ENCODE measurements around the gene SLC15A3.
A peak's percentile ranks its signal among the peaks of the same experiment; 100 is the strongest.

The SLC15A3 gene

DNA sequence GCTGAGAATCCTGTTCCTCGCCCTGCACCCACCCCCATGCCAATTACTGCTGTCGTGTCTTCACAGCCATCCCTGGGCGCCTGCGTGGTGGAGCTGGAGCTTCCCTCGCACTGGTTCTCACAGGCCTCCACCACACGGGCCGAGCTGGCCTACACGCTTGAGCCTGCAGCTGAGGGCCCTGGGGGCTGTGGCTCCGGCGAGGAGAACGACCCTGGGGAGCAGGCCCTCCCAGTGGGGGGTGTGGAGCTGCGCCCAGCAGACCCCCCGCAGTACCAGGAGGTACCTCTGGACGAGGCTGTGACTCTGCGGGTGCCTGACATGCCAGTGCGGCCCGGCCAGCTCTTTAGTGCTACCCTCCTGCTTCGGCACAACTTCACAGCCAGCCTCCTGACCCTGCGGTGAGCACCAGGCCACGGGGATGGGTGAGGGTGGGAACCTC is 23.4 kb downstream of the SLC15A3 start:
- DNase-seq (ENCODE audit: low spot score) = no peak

DNA sequence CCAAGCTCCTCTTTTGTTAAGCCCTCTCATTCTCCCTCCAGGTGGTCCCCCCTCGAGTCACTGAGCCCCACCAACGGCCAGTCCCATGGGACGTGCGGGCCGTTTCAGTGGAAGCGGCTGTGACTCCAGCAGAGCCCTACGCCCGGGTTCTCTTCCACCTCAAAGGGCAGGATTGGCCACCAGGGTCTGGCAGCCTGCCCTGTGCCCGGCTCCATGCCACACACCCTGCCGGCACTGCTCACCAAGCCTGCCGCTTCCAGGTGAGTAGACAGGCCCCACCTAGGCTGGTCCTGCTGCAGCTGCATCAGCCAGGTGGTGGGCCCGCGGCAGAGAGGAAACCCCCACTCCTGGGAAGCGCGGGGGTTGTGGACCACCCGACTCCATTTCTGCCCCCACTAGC is 24.4 kb downstream of the SLC15A3 start:
- no peak for DNase-seq (ENCODE audit: low spot score)

DNA sequence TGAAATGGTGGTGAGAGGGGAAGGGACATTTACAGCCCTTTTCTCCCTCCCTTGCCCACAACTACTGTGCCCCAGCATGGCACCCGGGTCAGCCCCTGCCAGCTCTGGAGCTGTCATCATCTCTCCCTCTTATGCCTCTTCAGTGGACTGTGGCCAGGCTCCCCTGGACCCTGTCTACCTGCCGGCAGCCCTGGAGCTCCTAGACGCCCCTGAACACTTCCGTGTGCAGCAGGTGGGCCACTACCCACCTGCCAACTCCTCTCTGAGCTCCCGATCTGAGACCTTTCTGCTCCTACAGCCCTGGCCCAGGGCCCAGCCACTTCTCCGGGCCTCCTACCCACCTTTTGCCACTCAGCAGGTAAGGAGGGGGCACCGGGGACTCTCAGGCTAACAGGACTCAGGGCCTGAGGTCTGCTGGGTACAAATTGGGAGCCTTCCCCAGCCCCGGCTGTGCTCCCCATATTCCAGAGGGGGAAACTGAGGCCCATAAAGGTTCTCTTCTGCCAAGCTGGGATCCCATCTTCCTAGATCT is 24.8 kb downstream of the SLC15A3 start:
- no peak for DNase-seq (ENCODE audit: low spot score)

DNA sequence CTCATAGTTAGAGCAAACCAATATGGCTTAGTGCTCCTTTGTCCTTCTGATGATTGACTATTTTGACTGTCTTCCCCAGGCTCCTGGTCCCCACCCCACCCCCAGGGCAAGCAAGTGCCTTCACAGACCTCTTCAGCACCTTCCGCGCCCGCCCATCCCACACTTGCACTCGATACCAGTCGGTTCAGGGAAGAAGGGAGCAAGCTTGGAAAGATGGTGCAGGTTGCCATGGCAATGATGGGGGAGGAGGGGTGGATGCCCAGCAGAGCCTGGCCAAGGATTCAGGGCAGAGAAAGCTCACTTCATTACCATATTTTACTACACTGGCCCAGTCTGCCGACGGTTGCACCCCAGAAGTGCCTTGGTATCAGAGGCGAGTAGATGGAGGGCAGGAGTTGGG is 25.5 kb downstream of the SLC15A3 start:
- DNase-seq (ENCODE audit: low spot score) = no peak

DNA sequence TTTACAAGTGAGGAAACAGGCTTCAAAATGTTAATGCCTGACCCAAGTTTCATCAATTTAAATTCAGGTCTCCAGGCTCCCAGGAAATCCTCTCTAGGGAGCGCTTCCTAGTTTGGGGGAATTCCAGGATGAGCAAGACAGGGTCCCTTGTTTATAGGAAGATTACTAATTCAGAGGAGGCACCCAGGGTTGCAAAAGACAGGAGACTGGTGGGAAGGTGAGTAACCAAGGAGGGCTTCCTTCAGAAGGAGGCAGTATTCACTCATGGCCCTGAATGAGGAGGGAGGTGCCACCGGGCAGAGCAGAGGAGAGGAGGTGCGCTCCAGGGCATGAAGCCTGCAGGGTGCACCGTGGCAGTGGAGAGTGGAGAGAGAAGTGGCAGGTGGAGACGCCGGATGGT is 26.1 kb downstream of the SLC15A3 start:
- DNase-seq (ENCODE audit: low spot score) = no peak

DNA sequence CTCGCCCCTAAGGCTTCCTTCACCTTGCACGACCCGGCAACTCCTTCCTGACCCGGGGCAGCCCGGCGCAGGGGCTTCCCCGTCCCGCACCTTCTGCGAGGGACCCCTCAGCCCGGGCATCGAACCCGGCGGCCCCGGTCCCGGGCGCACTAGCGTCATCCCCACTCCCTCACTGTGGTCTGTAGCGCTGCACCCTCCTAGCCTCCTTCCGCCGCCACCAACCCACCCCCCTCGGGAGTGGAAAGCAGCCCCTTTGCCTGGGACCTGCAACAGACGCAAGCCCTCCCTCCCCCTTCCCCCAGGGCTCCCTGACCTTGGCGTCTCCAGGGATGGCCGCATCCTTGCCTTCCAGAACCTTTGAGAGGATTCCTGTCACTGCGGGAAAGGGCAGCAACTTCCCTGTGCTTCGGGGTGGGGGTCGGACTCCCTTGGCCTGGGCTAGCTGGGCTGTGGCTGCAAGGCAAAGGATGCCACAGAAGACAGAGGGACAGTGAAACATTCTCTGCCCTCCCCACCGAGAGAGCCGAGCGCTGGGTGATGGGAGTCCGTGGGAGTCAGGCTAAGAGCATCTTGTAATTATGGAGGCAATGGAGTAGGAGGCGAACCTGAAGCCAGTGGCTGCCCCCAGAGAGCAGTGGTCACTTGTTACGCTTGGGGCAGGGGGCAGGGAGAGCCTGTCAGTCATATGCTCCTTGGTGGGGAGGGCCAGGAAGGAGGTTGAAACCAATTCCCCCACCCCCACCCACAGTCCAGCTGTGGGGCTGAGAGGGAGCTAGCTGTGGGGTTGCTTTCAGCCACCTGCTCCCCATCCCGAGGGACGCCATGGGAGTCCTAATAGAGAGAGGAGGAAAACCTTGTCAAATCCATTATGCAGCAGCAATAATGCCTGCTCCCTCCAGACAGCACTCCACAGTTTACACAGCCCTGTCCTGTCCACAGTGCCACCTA is 26.8 kb downstream of the SLC15A3 start:
- DNase-seq (ENCODE audit: low spot score) = no peak

DNA sequence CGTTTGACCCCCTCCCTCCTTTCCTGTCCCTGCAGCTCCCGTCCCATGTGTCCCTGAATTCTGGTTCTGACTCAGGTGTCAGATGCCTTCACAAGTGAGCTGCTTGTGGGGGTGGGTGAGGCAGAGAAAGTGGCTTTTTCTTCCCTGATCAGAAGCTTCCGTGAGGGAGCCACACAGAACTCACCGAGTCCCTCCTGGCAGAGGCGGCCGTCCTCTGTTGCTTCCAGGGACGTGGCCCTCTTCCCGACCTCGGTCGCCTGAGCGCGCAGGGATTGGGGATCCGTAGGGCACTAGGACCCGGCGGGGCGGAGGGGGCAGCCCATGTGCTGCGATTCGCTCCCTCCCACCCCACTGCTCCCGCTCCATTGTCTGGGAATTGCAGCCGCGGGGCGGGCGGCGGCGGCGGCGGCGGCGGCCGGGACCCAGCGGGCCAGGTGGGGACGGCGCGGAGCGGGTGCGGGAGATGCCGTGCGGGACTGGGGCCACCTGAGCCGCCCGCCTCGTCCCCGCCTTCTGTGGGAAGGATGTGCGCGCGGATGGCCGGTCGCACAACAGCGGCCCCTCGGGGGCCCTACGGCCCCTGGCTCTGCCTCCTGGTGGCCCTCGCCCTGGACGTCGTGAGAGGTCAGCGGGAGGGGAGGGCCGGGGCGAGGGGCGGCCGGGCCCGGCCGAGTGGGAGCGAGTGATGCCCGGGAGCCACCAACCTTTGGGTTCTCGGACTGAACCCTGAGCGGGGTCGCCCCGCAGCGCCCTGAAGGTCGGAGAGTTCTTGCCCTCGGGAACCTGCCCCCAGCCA is 27.7 kb downstream of the SLC15A3 start, which contains the start of gene TMEM132A:
Gene TMEM132A, plus strand, starts transcription at position 351 of the 796 bp plus-strand sequence. Its CDS starts 174 bp downstream, at position 525.
- peak; percentile 56 for DNase-seq (ENCODE audit: low spot score)

DNA sequence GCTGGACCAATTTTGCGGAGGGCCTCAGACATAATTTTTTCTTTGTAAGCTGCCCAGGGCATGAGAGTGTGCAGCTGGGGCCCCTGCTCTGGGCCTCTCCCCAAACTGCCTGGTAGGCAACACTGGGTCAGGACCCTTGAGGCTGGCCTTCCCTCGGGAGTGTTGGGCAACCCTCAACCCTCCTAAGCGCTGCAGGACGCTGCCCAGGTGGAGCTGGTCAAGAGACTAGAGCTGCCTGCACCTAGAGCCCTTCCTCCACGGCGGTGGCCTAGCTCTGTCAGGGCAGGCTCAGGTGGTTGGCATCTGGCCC is 28.2 kb downstream of the SLC15A3 start:
- DNase-seq (ENCODE audit: low spot score) = no peak

DNA sequence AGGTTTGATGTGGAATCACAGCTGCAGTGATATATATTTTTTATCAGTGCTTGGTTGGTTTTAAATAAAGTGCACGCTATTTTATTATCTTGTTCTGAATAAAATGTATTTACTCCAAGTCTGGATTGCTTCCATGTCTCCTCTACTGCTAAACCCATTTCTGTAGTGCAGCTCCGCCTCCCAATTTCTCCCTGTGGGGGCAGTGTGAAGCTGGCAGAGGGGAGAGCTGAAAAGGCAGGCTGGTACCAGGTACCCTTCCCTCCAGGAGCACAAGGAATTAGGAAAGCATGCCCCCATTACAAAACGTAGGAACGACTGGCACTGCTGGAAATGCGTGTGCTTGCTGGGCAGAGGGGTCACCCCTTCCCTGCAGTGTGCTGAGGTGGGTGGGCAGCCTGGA is 28.6 kb downstream of the SLC15A3 start:
- no peak for DNase-seq (ENCODE audit: low spot score)

DNA sequence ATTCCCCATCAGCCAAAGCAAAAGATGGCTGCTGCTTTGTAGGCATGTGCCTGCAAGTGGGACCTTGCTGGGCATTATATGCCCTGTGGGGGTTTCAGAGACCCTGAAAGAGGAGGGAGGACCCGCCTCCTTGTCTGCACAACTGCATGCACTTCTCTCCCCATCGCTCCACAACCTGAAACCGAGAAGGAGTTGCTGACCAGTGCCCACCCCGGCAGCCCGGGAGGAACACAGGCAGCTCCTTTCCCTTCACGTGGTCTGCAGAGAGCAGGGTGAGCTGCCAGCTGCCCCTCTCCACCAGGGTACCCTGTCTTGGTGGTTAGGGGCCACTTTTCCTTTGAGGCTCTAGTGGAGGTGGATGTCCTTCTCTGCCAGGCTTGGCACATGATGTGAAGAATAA is 29.1 kb downstream of the SLC15A3 start:
- DNase-seq (ENCODE audit: low spot score) = no peak

DNA sequence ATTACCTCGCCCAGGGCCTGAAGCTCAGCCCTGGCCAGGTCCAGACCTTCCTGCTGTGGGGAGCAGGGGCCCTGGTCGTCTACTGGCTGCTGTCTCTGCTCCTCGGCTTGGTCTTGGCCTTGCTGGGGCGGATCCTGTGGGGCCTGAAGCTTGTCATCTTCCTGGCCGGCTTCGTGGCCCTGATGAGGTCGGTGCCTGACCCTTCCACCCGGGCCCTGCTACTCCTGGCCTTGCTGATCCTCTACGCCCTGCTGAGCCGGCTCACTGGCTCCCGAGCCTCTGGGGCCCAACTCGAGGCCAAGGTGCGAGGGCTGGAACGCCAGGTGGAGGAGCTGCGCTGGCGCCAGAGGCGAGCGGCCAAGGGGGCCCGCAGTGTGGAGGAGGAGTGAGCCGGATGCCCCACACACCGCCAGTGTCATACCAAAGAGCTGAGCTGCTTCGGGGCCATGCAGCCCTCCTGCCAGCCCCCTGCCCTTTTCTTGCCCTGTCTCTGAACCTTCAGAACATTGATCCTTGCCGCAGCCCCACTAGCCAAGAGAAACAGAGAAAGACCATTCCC is 30.1 kb downstream of the SLC15A3 start:
- DNase-seq (ENCODE audit: low spot score) = no peak

DNA sequence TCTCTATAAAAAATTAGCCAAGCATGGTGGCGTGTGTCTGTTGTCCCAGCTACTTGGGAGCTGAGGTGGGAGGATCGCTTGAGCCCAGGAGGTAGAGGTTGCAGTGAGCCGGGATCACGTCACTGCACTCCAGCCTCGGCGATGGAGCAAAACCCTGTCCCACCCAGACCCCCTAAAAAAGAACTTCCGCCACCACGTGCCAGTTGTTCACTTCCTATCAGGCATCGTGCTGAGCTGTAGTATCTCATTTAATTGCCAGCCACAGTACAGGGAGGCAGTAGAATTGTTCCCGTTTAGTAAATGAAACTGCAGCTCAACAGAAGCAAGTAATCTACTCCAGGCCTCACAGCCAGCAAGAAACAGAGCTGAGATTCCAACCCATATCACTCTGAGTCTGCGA is 30.7 kb downstream of the SLC15A3 start:
- DNase-seq (ENCODE audit: low spot score) = no peak

DNA sequence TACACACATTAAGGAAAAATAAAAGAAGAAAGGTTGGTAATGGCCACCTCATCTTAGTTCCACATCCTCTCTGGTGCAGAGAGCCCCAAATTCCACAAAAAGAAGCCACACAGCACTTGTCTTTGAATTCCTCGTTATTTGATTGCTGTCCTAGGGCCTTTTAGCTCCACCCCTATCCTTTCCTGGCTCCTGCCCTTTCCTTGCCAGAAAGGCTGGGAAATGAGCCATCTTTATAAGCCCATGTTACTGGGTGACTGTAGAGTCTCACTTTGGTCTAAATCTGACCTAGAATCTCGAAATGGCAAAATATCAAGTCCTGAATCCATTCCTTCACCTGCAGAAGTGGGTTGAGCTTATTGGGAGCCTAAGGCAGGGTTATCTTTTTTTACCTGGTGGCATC is 32.0 kb downstream of the SLC15A3 start:
- no peak for DNase-seq (ENCODE audit: low spot score)

DNA sequence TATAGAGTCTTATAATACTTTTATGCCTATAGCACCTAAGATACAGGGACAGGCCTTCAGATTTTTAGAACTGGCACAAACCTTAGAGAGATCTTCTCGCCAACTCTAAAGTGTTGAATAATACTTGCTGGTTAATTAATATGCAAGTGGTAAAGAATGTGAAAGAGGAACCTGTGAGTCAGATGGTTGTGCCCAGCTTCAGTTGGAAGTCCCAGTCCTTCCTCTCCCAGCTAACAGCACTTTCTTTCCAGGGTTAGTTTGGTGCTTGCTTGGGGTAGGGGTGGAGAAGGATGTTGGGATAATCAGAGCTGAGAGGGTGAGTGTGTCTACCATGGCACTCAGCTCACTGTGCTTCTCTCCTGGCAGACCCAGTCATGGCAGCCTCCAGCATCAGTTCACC is 32.7 kb downstream of the SLC15A3 start:
- DNase-seq (ENCODE audit: low spot score) = no peak

DNA sequence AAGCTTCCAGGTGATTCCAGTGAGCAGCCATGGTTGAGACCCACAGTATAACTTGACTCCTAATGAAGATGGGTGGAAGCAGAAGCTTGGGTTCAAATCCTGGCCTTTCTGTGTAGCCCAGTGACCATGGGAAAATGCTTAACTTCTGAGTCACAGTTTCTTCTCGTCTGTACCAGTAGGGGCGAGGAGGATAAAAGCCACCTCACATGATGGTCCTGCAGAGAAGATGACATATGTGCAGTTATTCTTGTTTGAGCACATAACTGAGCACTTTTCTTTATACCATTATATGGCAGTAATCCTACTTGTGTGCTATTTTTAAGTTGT is 33.1 kb downstream of the SLC15A3 start:
- peak; percentile 40 for DNase-seq (ENCODE audit: low spot score)

DNA sequence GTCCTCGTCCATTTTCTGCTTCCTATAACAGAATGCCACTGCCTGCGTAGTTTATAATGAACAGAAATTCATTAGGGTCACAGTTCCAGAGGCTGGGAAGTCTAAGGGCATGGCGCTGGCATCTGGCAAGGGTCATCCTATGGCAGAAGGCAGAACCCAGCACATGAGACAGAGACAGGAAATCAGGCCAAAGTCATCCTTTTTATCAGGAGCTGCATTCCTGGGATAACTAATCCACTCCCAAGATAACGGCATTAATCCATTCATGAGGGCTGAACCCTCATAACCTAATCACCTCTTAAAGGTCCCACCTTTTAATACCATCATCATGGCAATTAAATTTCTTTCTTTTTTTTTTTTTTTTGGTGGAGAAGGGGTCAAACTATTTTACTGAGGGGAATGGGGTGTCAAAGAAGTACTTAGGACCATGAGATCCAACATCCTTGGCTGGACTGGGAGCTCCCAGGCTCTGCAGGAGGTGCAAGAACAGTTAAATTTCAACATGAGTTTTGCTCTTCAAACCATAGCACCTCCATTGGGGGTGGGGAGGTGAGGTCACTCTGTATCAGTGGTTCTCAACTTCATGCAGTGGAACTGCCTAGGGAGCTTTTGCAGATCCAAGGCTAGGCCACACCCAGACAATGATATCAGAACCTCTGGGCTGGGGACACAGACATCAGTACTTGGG is 33.6 kb downstream of the SLC15A3 start:
- DNase-seq (ENCODE audit: low spot score) = no peak

DNA sequence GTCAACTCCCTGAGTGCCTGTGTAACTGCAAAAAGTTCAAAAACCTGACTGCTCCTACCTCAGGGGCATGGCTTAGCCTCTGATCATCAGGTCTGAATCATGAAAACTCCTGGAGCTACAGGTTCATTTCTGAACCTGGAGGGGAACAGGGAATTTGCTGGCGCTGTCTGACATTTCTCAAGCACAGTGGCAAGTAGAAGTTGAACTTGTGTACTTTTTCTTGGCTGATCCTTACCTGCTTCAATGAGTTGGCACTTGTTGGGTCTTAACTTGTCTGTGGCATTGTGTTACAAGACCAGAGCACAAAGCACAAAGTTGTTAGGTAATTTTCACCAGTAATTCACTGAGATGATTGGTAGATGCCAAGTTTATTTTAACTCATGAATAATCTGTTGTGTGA is 34.7 kb downstream of the SLC15A3 start:
- no peak for DNase-seq (ENCODE audit: low spot score)

DNA sequence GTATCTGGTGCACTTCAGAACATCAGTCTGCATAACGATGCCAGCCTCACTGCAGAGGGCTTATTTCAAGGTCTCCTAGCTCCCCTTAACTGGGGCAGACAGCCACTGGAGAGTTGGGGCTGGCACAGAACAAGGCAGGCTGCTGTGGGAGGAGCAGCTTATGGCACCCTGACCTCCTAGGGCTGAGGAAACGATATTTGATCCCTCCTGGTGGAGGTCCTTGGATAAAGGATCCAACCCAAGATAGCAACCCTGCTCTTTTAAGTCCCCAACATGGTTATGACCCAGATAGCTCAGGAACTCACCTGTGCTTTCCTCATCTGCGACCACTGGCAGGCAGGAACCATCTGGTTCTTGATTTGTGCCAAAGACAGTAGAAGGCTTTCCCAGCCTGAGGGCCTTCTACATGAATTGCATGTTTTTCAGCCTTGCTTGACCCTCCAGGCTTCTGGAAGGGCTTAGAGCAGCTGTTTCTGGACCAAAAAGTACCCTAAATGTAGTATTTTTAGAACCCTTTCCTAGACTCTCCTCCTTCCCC is 35.2 kb downstream of the SLC15A3 start:
- DNase-seq (ENCODE audit: low spot score) = no peak

DNA sequence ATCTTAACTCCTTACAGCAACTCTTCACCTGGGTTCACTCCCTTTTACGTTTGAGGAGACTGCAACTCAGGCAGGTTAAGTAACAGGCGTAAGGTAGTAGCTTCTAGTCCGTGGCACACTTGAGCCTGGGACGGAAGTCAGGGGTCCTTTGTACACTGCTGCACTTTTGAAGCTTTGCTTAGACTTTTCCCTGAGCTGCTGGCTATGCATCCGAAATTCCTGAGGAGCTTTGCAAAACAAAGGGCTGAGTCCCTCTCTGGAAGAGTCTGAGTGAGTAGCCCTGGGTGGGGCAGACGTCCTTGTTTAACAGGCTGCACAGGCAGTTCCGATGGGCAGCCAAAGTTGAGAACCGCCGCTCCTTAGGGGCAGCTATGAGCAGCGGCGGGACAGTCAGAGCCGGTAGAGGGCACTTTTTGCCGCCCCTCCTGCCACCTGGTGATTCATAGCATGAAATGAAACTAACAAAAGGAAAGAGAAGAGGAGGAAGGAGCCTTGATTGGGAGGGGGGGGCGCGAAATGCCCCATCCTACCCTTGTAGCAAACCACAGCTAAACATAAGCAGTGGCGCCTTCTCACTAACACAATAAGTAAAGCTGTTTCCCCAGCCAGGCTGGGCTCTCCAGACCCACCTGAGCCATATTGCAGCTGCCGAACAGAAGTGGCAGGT is 36.6 kb downstream of the SLC15A3 start:
- DNase-seq (ENCODE audit: low spot score) = peak; percentile 72

DNA sequence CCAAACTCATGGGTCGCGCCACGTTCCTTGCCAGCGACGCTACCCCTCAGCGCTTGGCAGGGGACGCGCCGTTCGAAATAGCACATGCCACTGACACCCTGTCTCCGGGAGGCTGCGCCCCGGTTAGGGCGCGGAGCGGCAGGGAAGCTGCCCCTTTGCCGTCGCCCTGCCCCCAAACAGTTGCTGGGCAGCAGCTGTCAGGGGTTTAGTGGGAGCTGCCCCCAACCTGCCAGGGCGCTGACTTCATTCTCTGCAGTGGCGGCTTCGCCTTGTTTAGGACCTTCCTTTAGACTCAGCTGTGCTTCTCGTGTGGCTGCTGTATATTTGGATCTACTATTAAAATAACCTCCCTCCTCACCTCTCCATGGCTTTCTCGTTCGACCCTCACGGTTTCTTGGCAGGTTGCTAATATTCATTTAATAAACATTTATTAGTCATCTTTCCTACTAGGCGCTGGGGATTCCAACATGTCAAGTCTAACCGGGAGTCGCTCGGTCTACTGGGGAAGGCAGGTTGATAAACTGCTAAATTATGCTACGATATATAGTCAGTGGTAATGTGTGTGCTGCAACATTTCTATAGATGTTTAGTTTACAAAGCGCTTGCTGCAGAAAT is 37.2 kb downstream of the SLC15A3 start:
- no peak for DNase-seq (ENCODE audit: low spot score)

Measured in kidney capillary endothelial cell (primary cell).